Right ventricle myocardium inferior (tissue), 1 donor: Measurements from ENCODE around the gene KCNQ5. TPM values are rescaled to one million over a fixed set of nuclear protein-coding genes. Genes with fewer than 3 reads are reported as not detected.
"Not testable (repeated sequence)": the region's sequence is repeated elsewhere in the genome, so short reads cannot be mapped to it uniquely, and the experiment has no call there.

ENCODE experiments used
- ATAC-seq: fragments of 200-7000 bp; cut with Tn5 transposase; one replicate; pipeline ENCODE4 v1.9.1; 2020; ENCODE audit warnings: mild to moderate bottlenecking, moderate library complexity
- DNase-seq: peaks from one replicate; pipeline ENCODE4 v3.0.0; 2021; ENCODE audit errors: missing footprints
- intact Hi-C: fragments of 100-400 bp; cut with DNase I; formaldehyde crosslinking; loops from one replicate; pipeline ENCODE4 v1.11.0; 2022
- total RNA-seq: library from RNA; stranded (reverse); fragmentation: NEBNext Ultra II Directional; extraction: Animal tissue kit (Norgen Biotek cat#: 25700); gene quantifications from one replicate; pipeline ENCODE4 v1.2.1, GENCODE V29; 2021
- donor health status: DM: no; HTN: yes; CAD: no; lungs with severe emphysema.

Gene KCNQ5
- total RNA-seq, 1 donor from 2014 or later, result not detected

GRCh38 chr6:72857791-72858585 is 236.1 kb downstream of the KCNQ5 start:
- DNase-seq, result no peak
- intact Hi-C loops, result no loop called here
- no peak for ATAC-seq

- no peak for ATAC-seq
- no peak for DNase-seq
- intact Hi-C loops, result no loop called here
Observed at GRCh38 chr6:72861059-72861458, 239.2 kb downstream of the KCNQ5 start.

GRCh38 chr6:72861935-72862432 is 240.1 kb downstream of the KCNQ5 start:
- intact Hi-C loops, result no loop called here
- DNase-seq, result peak; percentile 60
- ATAC-seq, result peak; percentile 68

- intact Hi-C loops, result no loop called here
- ATAC-seq, result no peak
- DNase-seq, result no peak
Observed at GRCh38 chr6:72863131-72863530, 241.3 kb downstream of the KCNQ5 start.

GRCh38 chr6:72864236-72864635 is 242.4 kb downstream of the KCNQ5 start:
- ATAC-seq, result no peak
- no peak for DNase-seq
- intact Hi-C loops, result no loop called here

GRCh38 chr6:72864799-72865198 is 242.9 kb downstream of the KCNQ5 start:
- intact Hi-C loops, result no loop called here
- ATAC-seq (no peak), DNase-seq (no peak)

GRCh38 chr6:72865467-72865866 is 243.6 kb downstream of the KCNQ5 start:
- intact Hi-C loops, result no loop called here
- ATAC-seq (no peak), DNase-seq (no peak)

GRCh38 chr6:72869621-72870020 is 247.8 kb downstream of the KCNQ5 start:
- intact Hi-C loops, result no loop called here
- no peak for ATAC-seq
- DNase-seq, result no peak

GRCh38 chr6:72873433-72873832 is 251.6 kb downstream of the KCNQ5 start:
- intact Hi-C loops, result no loop called here
- ATAC-seq, result no peak
- DNase-seq, result no peak

- no peak for DNase-seq
- ATAC-seq, result no peak
- intact Hi-C loops, result no loop called here
Observed at GRCh38 chr6:72876256-72876655, 254.4 kb downstream of the KCNQ5 start.

GRCh38 chr6:72886170-72886569 is 264.3 kb downstream of the KCNQ5 start:
- intact Hi-C loops, result no loop called here
- ATAC-seq (no peak), DNase-seq (no peak)

- intact Hi-C loops, result no loop called here
- DNase-seq (no peak), ATAC-seq (no peak)
Observed at GRCh38 chr6:72890233-72890632, 268.4 kb downstream of the KCNQ5 start.

- intact Hi-C loops, result no loop called here
- DNase-seq, result no peak
- ATAC-seq, result no peak
Observed at GRCh38 chr6:72890671-72891070, 268.8 kb downstream of the KCNQ5 start.

GRCh38 chr6:72892901-72893300 is 271.0 kb downstream of the KCNQ5 start:
- no peak for ATAC-seq
- intact Hi-C loops, result no loop called here
- no peak for DNase-seq

- intact Hi-C loops, result no loop called here
- no peak for ATAC-seq
- no peak for DNase-seq
Observed at GRCh38 chr6:72894091-72894490, 272.2 kb downstream of the KCNQ5 start.

GRCh38 chr6:72898313-72898712 is 276.4 kb downstream of the KCNQ5 start:
- ATAC-seq, intact Hi-C loops, DNase-seq: not testable (repeated sequence)

GRCh38 chr6:72905705-72906478 is 284.0 kb downstream of the KCNQ5 start:
- DNase-seq (no peak), ATAC-seq (no peak)
- intact Hi-C loops, result no loop called here

- DNase-seq (no peak), ATAC-seq (no peak)
- intact Hi-C loops, result no loop called here
Observed at GRCh38 chr6:72911463-72912155, 289.7 kb downstream of the KCNQ5 start.

GRCh38 chr6:72913797-72914196 is 291.9 kb downstream of the KCNQ5 start:
- DNase-seq (no peak), ATAC-seq (no peak)
- intact Hi-C loops, result no loop called here
